ENCODE measurements around the gene CHST15.

Gene CHST15

GRCh38 chr10:124123156-124123555 is 29.8 kb upstream of the CHST15 start:
- H3K4me3 ChIP-seq (ENCODE audit: low read depth, low read length): no peak overlapping the region
- TF ChIP-seq CTCF (IDR thresholded peaks at IDR 0.05; ENCODE audit: borderline replicate concordance, insufficient read depth, low read depth, low read length): no peak

GRCh38 chr10:124122211-124122610 is 28.8 kb upstream of the CHST15 start:
- no peak overlapping the region for H3K4me3 ChIP-seq (ENCODE audit: low read depth, low read length)
- TF ChIP-seq CTCF (IDR thresholded peaks at IDR 0.05; ENCODE audit: borderline replicate concordance, insufficient read depth, low read depth, low read length): no peak

GRCh38 chr10:124120410-124121061 is 27.1 kb upstream of the CHST15 start:
- H3K4me3 ChIP-seq (ENCODE audit: low read depth, low read length): no peak overlapping the region
- no peak for TF ChIP-seq CTCF (IDR thresholded peaks at IDR 0.05; ENCODE audit: borderline replicate concordance, insufficient read depth, low read depth, low read length)

- no peak for TF ChIP-seq CTCF (IDR thresholded peaks at IDR 0.05; ENCODE audit: borderline replicate concordance, insufficient read depth, low read depth, low read length)
- no peak overlapping the region for H3K4me3 ChIP-seq (ENCODE audit: low read depth, low read length)
Observed at GRCh38 chr10:124119946-124120345, 26.5 kb upstream of the CHST15 start.

- H3K4me3 ChIP-seq (ENCODE audit: low read depth, low read length): no peak overlapping the region
- TF ChIP-seq CTCF (IDR thresholded peaks at IDR 0.05; ENCODE audit: borderline replicate concordance, insufficient read depth, low read depth, low read length): no peak
Observed at GRCh38 chr10:124119216-124119615, 25.8 kb upstream of the CHST15 start.

GRCh38 chr10:124117833-124118232 is 24.4 kb upstream of the CHST15 start:
- no peak for TF ChIP-seq CTCF (IDR thresholded peaks at IDR 0.05; ENCODE audit: borderline replicate concordance, insufficient read depth, low read depth, low read length)
- no peak overlapping the region for H3K4me3 ChIP-seq (ENCODE audit: low read depth, low read length)

- no peak overlapping the region for H3K4me3 ChIP-seq (ENCODE audit: low read depth, low read length)
- no peak for TF ChIP-seq CTCF (IDR thresholded peaks at IDR 0.05; ENCODE audit: borderline replicate concordance, insufficient read depth, low read depth, low read length)
Observed at GRCh38 chr10:124117511-124117785, 24.1 kb upstream of the CHST15 start.

Measured in GM12875 (cell line).